HEK293T (cell line): ENCODE measurements around the gene ZFP1.

Experiments used
- CTCF ChIA-PET: fragments of 350-600 bp; formaldehyde crosslinking; extraction: SDS; loops from one replicate; lab custom pipeline; 2021; ENCODE audit warnings: antibody characterized with exemption, inconsistent platforms; lab: Yijun Ruan, JAX
- POLR2A ChIA-PET: fragments of 350-600 bp; formaldehyde crosslinking; extraction: SDS; loops from one replicate; lab custom pipeline; 2020; ENCODE audit warnings: antibody characterized with exemption, inconsistent platforms; lab: Yijun Ruan, JAX
- DNase-seq: peaks from one replicate; pipeline ENCODE4 v3.0.0; 2012; ENCODE audit warnings: mixed read lengths; ENCODE audit errors: extremely low spot score
- ARNT ChIP-seq: fragments of 450-650 bp; IDR thresholded peaks from 2 replicates; pipeline ENCODE4 v1.6.1; 2017; ENCODE audit warnings: mild to moderate bottlenecking
- BHLHE40 ChIP-seq: fragments of 450-650 bp; IDR thresholded peaks from 2 replicates; pipeline ENCODE4 v1.6.1; 2016; ENCODE audit warnings: mild to moderate bottlenecking, moderate library complexity, borderline replicate concordance
- CTBP1 ChIP-seq: fragments of 450-650 bp; IDR thresholded peaks from 2 replicates; pipeline ENCODE4 v1.6.1; 2016; ENCODE audit warnings: borderline replicate concordance
- ELF4 ChIP-seq: fragments of 450-650 bp; IDR thresholded peaks from 2 replicates; pipeline ENCODE4 v1.6.1; 2017; ENCODE audit warnings: antibody characterized with exemption
- FOXA1 ChIP-seq: fragments of 450-650 bp; IDR thresholded peaks from 2 replicates; pipeline ENCODE4 v1.6.1; 2016; ENCODE audit warnings: mild to moderate bottlenecking
- FOXK2 ChIP-seq: fragments of 450-650 bp; IDR thresholded peaks from 2 replicates; pipeline ENCODE4 v1.6.1; 2016; ENCODE audit warnings: mild to moderate bottlenecking
- FOXM1 ChIP-seq: fragments of 450-650 bp; IDR thresholded peaks from 2 replicates; pipeline ENCODE4 v1.6.1; 2017; ENCODE audit warnings: mild to moderate bottlenecking, borderline replicate concordance
- HDGF ChIP-seq: fragments of 450-650 bp; IDR thresholded peaks from 2 replicates; pipeline ENCODE4 v1.6.1; 2017; ENCODE audit warnings: antibody characterized with exemption, borderline replicate concordance
- L3MBTL2 ChIP-seq: fragments of 450-650 bp; conservative IDR thresholded peaks from 2 replicates; pipeline ENCODE4 v1.6.1; 2016; ENCODE audit warnings: mild to moderate bottlenecking
- LEF1 ChIP-seq: fragments of 450-650 bp; IDR thresholded peaks from 2 replicates; pipeline ENCODE4 v1.6.1; 2017; ENCODE audit warnings: mild to moderate bottlenecking, borderline replicate concordance
- NFRKB ChIP-seq: fragments of 450-650 bp; IDR thresholded peaks from 2 replicates; pipeline ENCODE4 v1.6.1; 2016; ENCODE audit warnings: mild to moderate bottlenecking, moderate library complexity
- SP1 ChIP-seq: fragments of 450-650 bp; IDR thresholded peaks from 2 replicates; pipeline ENCODE4 v1.6.1; 2017
- SUZ12 ChIP-seq: fragments of 450-650 bp; IDR thresholded peaks from 2 replicates; pipeline ENCODE4 v1.6.1; 2016; ENCODE audit warnings: mild to moderate bottlenecking
- TARDBP ChIP-seq: fragments of 450-650 bp; IDR thresholded peaks from 2 replicates; pipeline ENCODE4 v1.6.1; 2016
- ZNF384 ChIP-seq: fragments of 450-650 bp; IDR thresholded peaks from 2 replicates; pipeline ENCODE4 v1.6.1; 2016
- TF ChIP-seq, protein P1 (sequence below): fragments of 450-650 bp; IDR thresholded peaks from 2 replicates; pipeline ENCODE4 v1.6.1; 2016

The ZFP1 gene

GRCh38 chr16:75114946-75115825 lies 33.1 kb upstream of the ZFP1 start:
- TF ChIP-seq LEF1 (no peak), TARDBP (no peak), ELF4 (no peak), L3MBTL2 (no peak)
- POLR2A ChIA-PET, result no interaction called here
- no peak for DNase-seq
- CTCF ChIA-PET, result no interaction called here

DNA sequence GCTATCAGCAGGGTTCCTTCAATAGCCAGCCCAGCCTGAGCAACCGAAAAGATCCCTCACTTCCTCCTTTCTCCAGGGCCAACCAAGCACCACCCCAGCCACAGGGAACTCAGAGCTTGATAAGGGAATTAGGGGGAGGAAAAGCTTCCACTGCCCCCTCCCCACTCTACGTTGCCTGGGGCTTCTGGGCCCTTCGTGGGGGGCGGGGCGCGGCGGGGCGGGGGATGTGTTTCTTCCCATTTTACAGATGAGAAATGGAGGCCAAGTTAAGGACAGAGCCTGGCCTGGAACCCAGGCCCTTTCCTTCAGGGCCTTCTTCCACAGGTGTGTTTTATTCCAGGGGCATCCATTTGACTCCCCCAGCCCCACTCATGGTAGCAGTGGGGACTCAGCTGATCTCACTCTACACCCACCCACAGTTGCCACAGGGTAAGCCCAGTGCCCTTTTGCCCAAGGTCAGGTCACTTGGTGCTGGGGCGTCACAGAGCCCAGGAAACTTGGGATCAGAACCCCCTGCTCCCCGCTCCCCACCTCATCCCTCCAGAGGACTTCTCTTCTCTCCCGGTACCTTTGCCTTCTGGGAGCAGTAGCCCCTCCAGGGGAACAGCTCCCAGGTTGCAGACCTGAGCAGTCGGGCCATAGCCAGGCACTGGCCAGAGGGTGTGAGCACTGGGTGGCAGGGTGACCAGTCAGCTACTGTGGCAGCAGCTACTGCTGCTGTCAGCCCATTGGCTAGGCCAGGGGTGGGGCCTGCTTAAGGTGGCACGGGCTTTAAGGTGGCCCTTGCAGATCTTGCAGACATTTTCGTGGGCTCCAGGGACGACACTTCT lies 32.0 kb upstream of the ZFP1 start, which contains the start of gene LDHD:
LDHD (minus strand) TSS at position 700 of the 830 bp plus-strand sequence; CDS start at position 640, 60 bp downstream.
- CTCF ChIA-PET, result no interaction called here
- TF ChIP-seq HDGF (no peak), ZNF384 (no peak), FOXM1 (no peak), TARDBP (no peak), LEF1 (no peak), ARNT (no peak), SUZ12 (no peak), FOXA1 (no peak), ELF4 (no peak), SP1 (no peak), NFRKB (no peak), BHLHE40 (no peak), CTBP1 (no peak)
- TF ChIP-seq, protein P1, sequence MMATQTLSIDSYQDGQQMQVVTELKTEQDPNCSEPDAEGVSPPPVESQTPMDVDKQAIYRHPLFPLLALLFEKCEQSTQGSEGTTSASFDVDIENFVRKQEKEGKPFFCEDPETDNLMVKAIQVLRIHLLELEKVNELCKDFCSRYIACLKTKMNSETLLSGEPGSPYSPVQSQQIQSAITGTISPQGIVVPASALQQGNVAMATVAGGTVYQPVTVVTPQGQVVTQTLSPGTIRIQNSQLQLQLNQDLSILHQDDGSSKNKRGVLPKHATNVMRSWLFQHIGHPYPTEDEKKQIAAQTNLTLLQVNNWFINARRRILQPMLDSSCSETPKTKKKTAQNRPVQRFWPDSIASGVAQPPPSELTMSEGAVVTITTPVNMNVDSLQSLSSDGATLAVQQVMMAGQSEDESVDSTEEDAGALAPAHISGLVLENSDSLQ, result no peak
- POLR2A ChIA-PET, result no interaction called here
- peak; percentile 60 for DNase-seq

DNA sequence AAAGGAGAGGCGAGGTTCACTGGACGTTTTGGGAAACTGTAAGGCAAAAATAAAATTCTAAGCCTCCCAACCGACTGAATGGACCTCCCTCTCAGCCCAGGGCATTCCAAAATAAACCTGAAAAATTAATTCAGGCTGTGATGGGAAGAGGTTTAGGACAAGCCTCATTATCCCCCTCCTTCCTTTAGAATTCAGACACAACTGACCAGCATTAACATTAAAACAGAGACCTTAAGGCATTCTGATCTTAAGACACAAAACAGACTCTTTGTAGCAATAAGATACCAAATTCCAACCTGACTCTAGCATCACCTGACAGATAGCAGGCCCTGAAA lies 31.4 kb upstream of the ZFP1 start:
- POLR2A ChIA-PET, result no interaction called here
- no peak for DNase-seq
- CTCF ChIA-PET, result no interaction called here
- TF ChIP-seq FOXM1 (no peak), ARNT (no peak), ZNF384 (no peak), BHLHE40 (no peak), SP1 (no peak), TARDBP (no peak), CTBP1 (no peak), HDGF (no peak)

- no peak for DNase-seq
- TF ChIP-seq CTBP1 (no peak), FOXA1 (no peak), L3MBTL2 (no peak), LEF1 (no peak), ELF4 (no peak), ARNT (no peak), BHLHE40 (no peak), TARDBP (no peak), ZNF384 (no peak), SUZ12 (no peak), SP1 (no peak), HDGF (no peak), NFRKB (no peak), FOXK2 (no peak), FOXM1 (no peak)
- TF ChIP-seq, protein P1, result no peak
- ChIA-PET POLR2A (no interaction called here), CTCF (no interaction called here)
Observed at GRCh38 chr16:75118943-75119539, 29.3 kb upstream of the ZFP1 start.

- DNase-seq, result no peak
- CTCF ChIA-PET, result interaction anchor here (0.7 kb wide), 1 partner anchor 10 kb away, joined by 5 read pairs; no protein-coding TSS in a partner anchor
- TF ChIP-seq SP1 (no peak), BHLHE40 (no peak), ARNT (no peak), ZNF384 (no peak), NFRKB (no peak), FOXA1 (no peak), FOXK2 (no peak), L3MBTL2 (no peak), HDGF (no peak), SUZ12 (no peak), TARDBP (no peak)
- TF ChIP-seq, protein P1, result no peak
- POLR2A ChIA-PET, result no interaction called here
Observed at GRCh38 chr16:75120253-75120652, 28.1 kb upstream of the ZFP1 start.
